Left lung (tissue), 10 donors: ENCODE data around the gene SKAP2. TPM values are rescaled to one million over a fixed set of nuclear protein-coding genes. Genes with fewer than 3 reads are reported as not detected.

Source experiments
- ATAC-seq: fragments of 200-7000 bp; cut with Tn5 transposase; one replicate; pipeline ENCODE4 v1.9.1; 2020; ENCODE audit warnings: moderate library complexity
- DNase-seq, 4 donors: peaks; one replicate each; pipeline ENCODE4 v3.0.0-alpha.2; 2013 to 2020
- H3K27ac ChIP-seq, 2 donors: fragments of 200-600 bp; sonication (generic) in 1 of 2; one replicate each; pipeline versions ENCODE4 v1.5.0 to v1.8.0; 2020 to 2021
- H3K27me3 ChIP-seq, 2 donors: fragments of 200-600 bp; sonication (generic) in 1 of 2; one replicate each; pipeline versions ENCODE4 v1.5.0 to v1.8.0; 2020 to 2021
- H3K36me3 ChIP-seq, 2 donors: fragments of 200-600 bp; sonication (generic) in 1 of 2; one replicate each; pipeline versions ENCODE4 v1.5.0 to v1.8.0; 2020 to 2021
- H3K4me1 ChIP-seq, 2 donors: fragments of 200-600 bp; one replicate each; pipeline ENCODE4 v1.8.0; 2021
- H3K4me3 ChIP-seq, 2 donors: fragments of 200-600 bp; sonication (generic) in 1 of 2; one replicate each; pipeline versions ENCODE4 v1.5.0 to v1.8.0; 2020 to 2021; ENCODE audit warnings: mild to moderate bottlenecking in 1 of 2
- H3K9me3 ChIP-seq, 2 donors: fragments of 200-600 bp; sonication (generic) in 1 of 2; one replicate each; pipeline versions ENCODE4 v1.5.0 to v1.8.0; 2020 to 2021
- intact Hi-C, 2 donors: fragments of 100-400 bp; cut with DNase I; formaldehyde crosslinking; loops; one replicate each; pipeline versions ENCODE4 v1.11.2 to v1.14.2; 2022
- polyA plus RNA-seq, 6 donors: library from polyadenylated mRNA; unstranded; fragments of 120-200 nt; gene quantifications; one replicate each; pipeline ENCODE4 v1.2.1, GENCODE V29; 2013; ENCODE audit not compliant: insufficient read length in 6 of 6
- total RNA-seq, 2 donors: library from RNA; stranded (reverse); fragmentation: NEBNext Ultra II Directional; extraction: Animal tissue kit (Norgen Biotek cat#: 25700); gene quantifications; one replicate each; pipeline ENCODE4 v1.2.1, GENCODE V29; 2021
- TF ChIP-seq, protein P1 (sequence below), 2 donors: fragments of 200-600 bp; sonication (generic) in 1 of 2; IDR thresholded peaks; one replicate each; pipeline versions ENCODE4 v1.5.0 to v1.8.0; 2021; ENCODE audit warnings: antibody characterized with exemption in 2 of 2
- donor health status: DM: no; HTN: yes; CAD: no.
- donor health status: DM: no; HTN: no; CAD: no.

SKAP2 gene
- total and polyA plus RNA-seq, 8 donors, result 43.5 to 61.0 (median 47.2) TPM

DNA sequence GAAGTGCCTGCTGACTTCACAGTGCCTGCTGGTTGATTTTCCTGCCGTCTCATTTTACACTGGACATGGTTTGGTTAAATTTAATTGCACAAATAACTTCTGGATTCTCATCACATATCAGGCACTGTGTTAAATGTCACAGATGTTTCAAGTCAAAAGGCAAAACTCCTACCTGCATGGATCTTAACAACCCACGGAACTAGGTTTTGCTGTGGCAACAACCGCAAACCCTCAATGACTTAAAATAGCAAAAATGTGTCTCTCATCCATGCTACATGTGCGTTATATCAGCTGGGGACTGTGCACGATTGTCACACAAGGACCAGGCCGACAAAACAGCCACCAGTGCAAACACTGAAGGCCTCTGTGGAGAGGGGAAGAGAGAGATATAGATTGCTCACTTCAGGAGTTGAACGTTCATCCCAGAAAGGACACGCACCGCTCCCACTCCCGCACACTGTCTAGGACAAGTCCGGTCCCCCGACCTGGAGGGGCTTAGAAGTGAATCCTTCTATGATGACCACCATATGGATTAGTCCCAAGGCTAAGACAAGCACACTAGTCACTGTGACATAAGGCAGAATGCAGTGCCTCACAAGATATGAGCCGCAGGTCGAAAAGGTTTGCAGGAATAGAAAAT, 233.3 kb downstream of the SKAP2 start:
- intact Hi-C loops, result no loop called here
- Histone ChIP-seq H3K9me3 (no peaks in the 10 kb centered on the region), H3K27me3 (no peaks in the 10 kb centered on the region), H3K36me3 (no peaks in the 10 kb centered on the region), H3K4me3 (no peak overlapping the region), H3K4me1 (no peaks in the 10 kb centered on the region), H3K27ac (no peak overlapping the region)
- no peak for DNase-seq
- TF ChIP-seq, protein P1, sequence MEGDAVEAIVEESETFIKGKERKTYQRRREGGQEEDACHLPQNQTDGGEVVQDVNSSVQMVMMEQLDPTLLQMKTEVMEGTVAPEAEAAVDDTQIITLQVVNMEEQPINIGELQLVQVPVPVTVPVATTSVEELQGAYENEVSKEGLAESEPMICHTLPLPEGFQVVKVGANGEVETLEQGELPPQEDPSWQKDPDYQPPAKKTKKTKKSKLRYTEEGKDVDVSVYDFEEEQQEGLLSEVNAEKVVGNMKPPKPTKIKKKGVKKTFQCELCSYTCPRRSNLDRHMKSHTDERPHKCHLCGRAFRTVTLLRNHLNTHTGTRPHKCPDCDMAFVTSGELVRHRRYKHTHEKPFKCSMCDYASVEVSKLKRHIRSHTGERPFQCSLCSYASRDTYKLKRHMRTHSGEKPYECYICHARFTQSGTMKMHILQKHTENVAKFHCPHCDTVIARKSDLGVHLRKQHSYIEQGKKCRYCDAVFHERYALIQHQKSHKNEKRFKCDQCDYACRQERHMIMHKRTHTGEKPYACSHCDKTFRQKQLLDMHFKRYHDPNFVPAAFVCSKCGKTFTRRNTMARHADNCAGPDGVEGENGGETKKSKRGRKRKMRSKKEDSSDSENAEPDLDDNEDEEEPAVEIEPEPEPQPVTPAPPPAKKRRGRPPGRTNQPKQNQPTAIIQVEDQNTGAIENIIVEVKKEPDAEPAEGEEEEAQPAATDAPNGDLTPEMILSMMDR (IDR thresholded peaks at IDR 0.05), result no peak
- no peak for ATAC-seq

DNA sequence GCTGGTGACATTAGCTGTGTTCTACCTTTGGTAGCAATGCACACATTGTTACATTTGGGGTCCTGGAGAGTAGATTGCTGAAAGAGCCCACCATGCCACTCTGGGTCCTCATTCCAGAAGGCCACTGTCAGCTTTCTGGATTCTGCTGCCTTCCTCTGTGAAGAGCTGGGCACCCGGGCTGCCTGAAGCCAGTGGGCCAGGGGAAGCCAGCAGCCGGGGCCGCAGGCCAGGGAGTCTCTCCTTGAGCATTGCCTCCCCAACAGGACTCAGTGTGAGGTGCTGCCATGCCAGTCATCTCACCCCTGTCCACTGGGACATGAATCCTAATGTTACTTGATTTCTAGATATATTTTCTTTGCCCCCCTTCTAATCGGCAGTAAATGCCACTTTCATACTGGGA, 234.0 kb downstream of the SKAP2 start:
- no peak for DNase-seq
- H3K27ac ChIP-seq, result no peak overlapping the region
- TF ChIP-seq, protein P1 (IDR thresholded peaks at IDR 0.05), result no peak
- H3K9me3 ChIP-seq, result no peaks in the 10 kb centered on the region
- no peaks in the 10 kb centered on the region for H3K36me3 ChIP-seq
- intact Hi-C loops, result no loop called here
- no peak for ATAC-seq
- H3K4me1 ChIP-seq, result no peaks in the 10 kb centered on the region
- no peaks in the 10 kb centered on the region for H3K27me3 ChIP-seq
- no peak overlapping the region for H3K4me3 ChIP-seq

DNA sequence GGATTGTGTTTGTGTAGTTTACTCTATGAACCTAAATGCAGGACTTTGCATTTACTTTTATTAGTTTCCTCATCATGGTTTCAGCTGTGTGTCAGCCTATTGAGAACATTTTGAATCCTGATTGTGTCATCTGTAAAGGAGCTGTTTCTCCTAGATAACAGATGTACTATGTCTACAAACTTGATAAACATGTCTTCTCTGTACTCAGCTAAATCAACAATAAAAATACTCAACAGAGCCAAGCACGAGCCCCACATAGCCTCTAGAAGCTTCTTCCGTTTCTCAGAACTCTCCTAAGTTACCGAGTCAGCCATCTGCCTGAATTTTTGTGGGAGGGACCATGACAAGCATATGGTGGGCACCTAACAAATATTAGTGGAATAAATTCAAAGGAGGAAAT, 234.7 kb downstream of the SKAP2 start:
- intact Hi-C loops, result no loop called here
- Histone ChIP-seq H3K4me1 (no peaks in the 10 kb centered on the region), H3K36me3 (no peaks in the 10 kb centered on the region), H3K27ac (no peak overlapping the region), H3K4me3 (no peak overlapping the region), H3K9me3 (no peaks in the 10 kb centered on the region), H3K27me3 (no peaks in the 10 kb centered on the region)
- ATAC-seq, result no peak
- TF ChIP-seq, protein P1 (IDR thresholded peaks at IDR 0.05), result no peak
- peak in 1 of 4 donors; percentile 21 for DNase-seq

DNA sequence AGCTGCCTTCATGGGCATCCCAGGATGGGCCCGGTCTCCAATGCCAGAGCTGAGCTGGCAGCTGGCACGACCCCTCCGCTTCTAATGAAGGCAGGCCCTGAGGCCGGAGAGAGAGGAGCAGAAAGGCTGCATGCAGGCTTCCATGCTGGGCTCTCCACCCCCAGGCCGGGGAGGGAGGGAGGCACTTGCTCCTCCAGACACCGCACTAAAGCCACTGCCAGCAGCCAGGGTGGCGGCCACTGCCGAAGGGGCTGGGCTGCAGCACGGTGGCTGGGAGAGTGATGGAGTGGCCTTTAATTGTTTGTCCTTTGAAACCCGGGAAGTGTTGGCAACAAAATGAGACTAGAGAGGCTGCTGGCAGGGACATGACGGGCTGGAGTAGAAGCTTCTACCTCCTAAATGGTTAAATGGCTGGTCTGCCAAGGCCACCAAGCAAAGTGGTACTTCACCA, 236.5 kb downstream of the SKAP2 start:
- TF ChIP-seq, protein P1 (IDR thresholded peaks at IDR 0.05), result no peak
- DNase-seq (peak in 3 of 4 donors; percentile 10 to 42 (median 10)), ATAC-seq (peak; percentile 92)
- Histone ChIP-seq H3K27me3 (no peaks in the 10 kb centered on the region), H3K27ac (no peak overlapping the region), H3K4me3 (no peak overlapping the region), H3K4me1 (no peaks in the 10 kb centered on the region), H3K9me3 (no peaks in the 10 kb centered on the region), H3K36me3 (no peaks in the 10 kb centered on the region)
- intact Hi-C loops, result no loop called here

DNA sequence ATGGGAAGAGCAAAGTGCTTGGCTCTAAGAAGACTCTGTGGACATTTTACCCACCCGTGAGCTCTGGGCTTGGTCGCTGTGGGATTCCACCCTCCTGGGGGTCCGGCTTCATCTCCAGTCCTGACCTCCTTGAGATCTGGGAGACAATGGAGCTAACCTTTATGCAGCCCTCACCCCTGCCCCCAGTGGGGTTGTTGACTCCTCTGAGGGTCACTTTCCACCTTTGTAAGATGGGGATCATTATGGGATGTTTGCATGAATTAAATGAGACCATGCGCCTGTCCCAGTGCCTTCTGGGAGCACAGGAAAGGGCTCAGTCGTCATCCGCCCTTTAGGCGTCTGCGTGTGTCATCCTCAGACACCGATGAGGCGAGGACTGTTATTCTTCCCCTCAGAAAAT, 237.2 kb downstream of the SKAP2 start:
- Histone ChIP-seq H3K9me3 (no peaks in the 10 kb centered on the region), H3K27me3 (no peaks in the 10 kb centered on the region), H3K27ac (no peak overlapping the region), H3K4me1 (no peaks in the 10 kb centered on the region), H3K36me3 (no peaks in the 10 kb centered on the region), H3K4me3 (no peak overlapping the region)
- no peak for ATAC-seq
- intact Hi-C loops, result no loop called here
- TF ChIP-seq, protein P1 (IDR thresholded peaks at IDR 0.05), result no peak
- DNase-seq, result no peak
